H9 (cell line): ENCODE data around the gene TRAF5. TPM values are rescaled to one million over a fixed set of nuclear protein-coding genes. Genes with fewer than 3 reads are reported as not detected.

ENCODE experiments used
- DNase-seq: peaks from one replicate; pipeline ENCODE4 v3.0.0-alpha.2; 2017
- H2AFZ ChIP-seq: one replicate; pipeline ENCODE4 v1.6.1; 2013; ENCODE audit warnings: mild to moderate bottlenecking, low read length, control low read depth, moderate library complexity
- H2AK5ac ChIP-seq: 2 replicates; pipeline ENCODE4 v1.6.1; 2013; ENCODE audit warnings: low read length, control low read depth, mixed read lengths; ENCODE audit not compliant: insufficient read length
- H2BK120ac ChIP-seq: one replicate; pipeline ENCODE4 v1.6.1; 2013; ENCODE audit warnings: low read depth, mild to moderate bottlenecking, low read length, control low read depth, inconsistent platforms; ENCODE audit not compliant: poor library complexity, severe bottlenecking
- H2BK12ac ChIP-seq: 2 replicates; pipeline ENCODE4 v1.6.1; 2013; ENCODE audit warnings: low read length, control low read depth, mixed read lengths, low read depth; ENCODE audit not compliant: insufficient read length
- H2BK15ac ChIP-seq: 2 replicates; pipeline ENCODE4 v1.6.1; 2013; ENCODE audit warnings: low read depth, low read length, control low read depth
- H2BK20ac ChIP-seq: one replicate; pipeline ENCODE4 v1.6.1; 2013; ENCODE audit warnings: low read depth, mild to moderate bottlenecking, low read length, control low read depth, inconsistent platforms; ENCODE audit not compliant: poor library complexity, severe bottlenecking
- H2BK5ac ChIP-seq: 2 replicates; pipeline ENCODE4 v1.6.1; 2013; ENCODE audit warnings: low read length, control low read depth, mixed read lengths; ENCODE audit not compliant: insufficient read length
- H3K14ac ChIP-seq: 2 replicates; pipeline ENCODE4 v1.6.1; 2013; ENCODE audit warnings: low read length, control low read depth; ENCODE audit not compliant: insufficient read depth
- H3K18ac ChIP-seq: 2 replicates; pipeline ENCODE4 v1.6.1; 2013; ENCODE audit warnings: low read depth, mild to moderate bottlenecking, mixed read lengths, low read length, control low read depth; ENCODE audit not compliant: insufficient read length
- H3K23ac ChIP-seq: 2 replicates; pipeline ENCODE4 v1.6.1; 2013; ENCODE audit warnings: low read length, control low read depth, mixed read lengths, low read depth; ENCODE audit not compliant: insufficient read length
- H3K23me2 ChIP-seq: 2 replicates; pipeline ENCODE4 v1.6.1; 2013; ENCODE audit warnings: low read depth, mild to moderate bottlenecking, mixed read lengths, low read length, control low read depth; ENCODE audit not compliant: insufficient read length, poor library complexity, severe bottlenecking
- H3K27ac ChIP-seq: 2 replicates; pipeline ENCODE4 v1.5.1; 2013; ENCODE audit warnings: low read length, control low read depth, mixed read lengths, low read depth; ENCODE audit not compliant: insufficient read length
- H3K27me3 ChIP-seq: 2 replicates; pipeline ENCODE4 v1.6.1; 2013; ENCODE audit warnings: low read length, control low read depth, inconsistent platforms; ENCODE audit not compliant: insufficient read depth
- H3K4ac ChIP-seq: 2 replicates; pipeline ENCODE4 v1.6.1; 2013; ENCODE audit warnings: low read depth, mild to moderate bottlenecking, control low read depth, inconsistent platforms, low read length, moderate library complexity
- H3K4me1 ChIP-seq: 2 replicates; pipeline ENCODE4 v1.6.1; 2013; ENCODE audit warnings: low read length, control low read depth, inconsistent platforms; ENCODE audit not compliant: insufficient read depth
- H3K4me2 ChIP-seq: 2 replicates; pipeline ENCODE4 v1.6.1; 2013; ENCODE audit warnings: low read length, control low read depth, mixed read lengths; ENCODE audit not compliant: insufficient read length, insufficient read depth
- H3K56ac ChIP-seq: 2 replicates; pipeline ENCODE4 v1.6.1; 2013; ENCODE audit warnings: low read depth, mild to moderate bottlenecking, mixed read lengths, low read length, control low read depth; ENCODE audit not compliant: insufficient read length
- H3K79me1 ChIP-seq: 2 replicates; pipeline ENCODE4 v1.6.1; 2013; ENCODE audit warnings: low read depth, mild to moderate bottlenecking, moderate library complexity, low read length, control low read depth, inconsistent platforms; ENCODE audit not compliant: insufficient read depth, poor library complexity, severe bottlenecking
- H3K79me2 ChIP-seq: 2 replicates; pipeline ENCODE4 v1.6.1; 2013; ENCODE audit warnings: low read length, control low read depth, inconsistent platforms; ENCODE audit not compliant: insufficient read depth
- H3K9ac ChIP-seq: 2 replicates; pipeline ENCODE4 v1.6.1; 2013; ENCODE audit warnings: low read length, control low read depth, mixed read lengths; ENCODE audit not compliant: insufficient read length; ENCODE audit errors: extremely low read depth
- H3K9me3 ChIP-seq: one replicate; pipeline ENCODE4 v1.6.1; 2013; ENCODE audit warnings: low read depth, low read length, inconsistent platforms; ENCODE audit not compliant: control insufficient read depth
- H3T11ph ChIP-seq: one replicate; pipeline ENCODE4 v1.6.1; 2013; ENCODE audit warnings: mild to moderate bottlenecking, low read length, control low read depth, inconsistent platforms
- H4K20me1 ChIP-seq: one replicate; pipeline ENCODE4 v1.6.1; 2013; ENCODE audit not compliant: control insufficient read depth, insufficient read length, insufficient read depth
- H4K5ac ChIP-seq: 2 replicates; pipeline ENCODE4 v1.6.1; 2013; ENCODE audit warnings: low read depth, mild to moderate bottlenecking, mixed read lengths, low read length, control low read depth; ENCODE audit not compliant: insufficient read length
- H4K8ac ChIP-seq: replicated peaks from 2 replicates; pipeline ENCODE4 v1.6.1; 2013; ENCODE audit warnings: low read length, control low read depth, mixed read lengths, low read depth; ENCODE audit not compliant: insufficient read length
- H4K91ac ChIP-seq: 2 replicates; pipeline ENCODE4 v1.6.1; 2013; ENCODE audit warnings: low read depth, mild to moderate bottlenecking, moderate library complexity, mixed read lengths, low read length, control low read depth; ENCODE audit not compliant: insufficient read length
- H3K27ac Mint-ChIP-seq, 3 experiments: 2 replicates in 2 of 3; 3 replicates in 1 of 3; pipeline ENCODE4 v1.8.0; 2020 to 2021; ENCODE audit warnings: mixed read lengths in 3 of 3, mild to moderate bottlenecking in 1 of 3, moderate library complexity in 1 of 3
- H3K27me3 Mint-ChIP-seq: 2 replicates; pipeline ENCODE4 v1.8.0; 2021; ENCODE audit warnings: low read depth, mild to moderate bottlenecking, moderate library complexity, mixed read lengths
- H3K36me3 Mint-ChIP-seq, 3 experiments: 2 replicates in 2 of 3; 3 replicates in 1 of 3; pipeline ENCODE4 v1.8.0; 2020 to 2021; ENCODE audit warnings: low read depth in 3 of 3, mixed read lengths in 3 of 3; ENCODE audit not compliant: insufficient read depth in 1 of 3
- H3K4me1 Mint-ChIP-seq, 2 experiments: 2 replicates each; pipeline ENCODE4 v1.8.0; 2020; ENCODE audit warnings: mixed read lengths in 2 of 2
- H3K4me3 Mint-ChIP-seq, 2 experiments: 2 replicates in 1 of 2; 3 replicates in 1 of 2; pipeline ENCODE4 v1.8.0; 2020 to 2021; ENCODE audit warnings: mild to moderate bottlenecking in 2 of 2, mixed read lengths in 2 of 2, moderate library complexity in 1 of 2
- H3K9me3 Mint-ChIP-seq, 2 experiments: 2 replicates in 1 of 2; 3 replicates in 1 of 2; pipeline ENCODE4 v1.8.0; 2020; ENCODE audit warnings: mild to moderate bottlenecking in 2 of 2, mixed read lengths in 2 of 2, moderate library complexity in 1 of 2
- CTCF ChIP-seq: fragments of 200-600 bp; sonication (generic); conservative IDR thresholded peaks from 3 replicates; pipeline ENCODE4 v1.8.0; 2021; ENCODE audit warnings: antibody characterized with exemption, mild to moderate bottlenecking
- WGBS: extraction: QIAGEN DNeasy Blood & Tissue Kit; methylation state at CpG from one replicate; pipeline ENCODE4 v1.1.7; 2013; ENCODE audit warnings: missing lambda C conversion rate, low lambda C conversion rate, mixed read lengths; ENCODE audit not compliant: insufficient read length; ENCODE audit errors: extremely low coverage; 5-methylcytosine and 5-hydroxymethylcytosine counted together
- total RNA-seq: library from RNA; stranded (reverse); gene quantifications from 2 replicates; pipeline ENCODE4 v1.2.1, GENCODE V29; 2021

Gene TRAF5
- total RNA-seq, 1 experiment from 2014 or later, result 19.1 TPM

DNA sequence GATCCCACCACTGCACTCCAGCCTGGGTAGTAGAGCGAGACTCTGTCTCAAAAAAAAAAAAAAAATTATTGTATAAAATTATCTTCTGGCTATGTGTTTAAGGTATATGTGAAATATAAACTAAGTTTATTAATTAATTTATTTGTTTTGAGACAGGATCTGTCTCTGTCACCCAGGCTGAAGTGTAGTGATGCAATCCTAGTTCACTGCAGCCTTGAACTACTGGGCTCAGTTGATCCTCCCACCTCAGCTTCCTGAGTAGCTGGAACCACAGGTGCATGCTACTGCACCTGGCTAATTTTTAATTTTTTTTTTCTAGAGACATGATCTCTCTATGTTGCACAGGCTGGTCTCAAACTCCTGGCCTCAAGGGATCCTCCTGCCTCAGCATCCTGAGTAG, 97.4 kb downstream of the TRAF5 start:
- Histone ChIP-seq H2BK15ac (no peak overlapping the region), H3K79me1 (no peaks in the 10 kb centered on the region), H3T11ph (no peak overlapping the region), H4K5ac (no peak overlapping the region), H3K27ac (no peak overlapping the region), H3K79me2 (no peaks in the 10 kb centered on the region; the same call in 1 of the 2 replicates), H3K18ac (no peak overlapping the region), H2AFZ (no peak overlapping the region), H3K9me3 (no peaks in the 10 kb centered on the region), H4K20me1 (no peaks in the 10 kb centered on the region), H3K23ac (no peak overlapping the region), H3K9ac (no peak overlapping the region), H3K23me2 (no peaks in the 10 kb centered on the region), H2BK12ac (no peak overlapping the region), H3K4ac (no peak overlapping the region), H2BK120ac (no peak overlapping the region), H2BK5ac (no peak overlapping the region), H4K8ac (no peak overlapping the region), H2BK20ac (no peak overlapping the region), H3K4me2 (no peak overlapping the region), H3K27me3 (no peaks in the 10 kb centered on the region), H3K4me1 (no peaks in the 10 kb centered on the region), H2AK5ac (no peak overlapping the region), H4K91ac (no peak overlapping the region), H3K14ac (no peak overlapping the region), H3K56ac (no peak overlapping the region)
- Mint-ChIP-seq H3K36me3 (no peaks in the 10 kb centered on the region), H3K27ac (no peak overlapping the region), H3K27me3 (no peaks in the 10 kb centered on the region), H3K9me3 (no peaks in the 10 kb centered on the region), H3K4me3 (no peak overlapping the region), H3K4me1 (peaks cover 14 to 17% of the 10 kb centered on the region in 2 experiments)
- TF ChIP-seq CTCF, result no peak
- no peak for DNase-seq
- WGBS, result no CpG with 5 or more reads among the region's 1 CpG

Other genes starting within 250 kb of the TRAF5 start
- 0.04 and 0.11 TPM in 2 replicates for gene KCNH1, start 192.7 kb upstream of the TRAF5 start, total RNA-seq
- gene RCOR3, start 67.5 kb upstream of the TRAF5 start, total RNA-seq, result 37.2 and 37.6 TPM in 2 replicates
- 0.07 TPM in 1 of 2 replicates, not detected in the other for gene RD3, start 165.3 kb downstream of the TRAF5 start, total RNA-seq